K562 (cell line): ENCODE data around the gene MYBPHL. TPM values are rescaled to one million over a fixed set of nuclear protein-coding genes. Genes with fewer than 3 reads are reported as not detected.

Source experiments
- ASH1L ChIP-seq: fragments of 450-650 bp; IDR thresholded peaks from 2 replicates; pipeline ENCODE4 v1.6.1; 2018; ENCODE audit warnings: borderline replicate concordance, mild to moderate bottlenecking, low read depth; ENCODE audit not compliant: partially characterized antibody
- CBFB ChIP-seq: sonication (generic); formaldehyde crosslinking; IDR thresholded peaks from 2 replicates; pipeline ENCODE4 v1.4.0; 2020; ENCODE audit warnings: mild to moderate bottlenecking, missing genetic modification reagents
- CSDE1 ChIP-seq, 2 experiments: fragments of 450-650 bp; IDR thresholded peaks; 2 replicates each; pipeline ENCODE4 v1.6.1; 2016; ENCODE audit warnings: mild to moderate bottlenecking in 1 of 2
- MECOM ChIP-seq: fragments of 250-450 bp; sonication (Bioruptor Pico); IDR thresholded peaks from 2 replicates; pipeline ENCODE4 v1.8.0; 2022; ENCODE audit warnings: inconsistent platforms
- RBBP5 ChIP-seq: fragments of 200-600 bp; sonication (generic); IDR thresholded peaks from 2 replicates; pipeline ENCODE4 v1.6.1; 2012; ENCODE audit warnings: borderline replicate concordance, mild to moderate bottlenecking, low read length, control low read depth, inconsistent platforms; ENCODE audit not compliant: insufficient read depth, poor library complexity, severe bottlenecking
- RBM22 ChIP-seq: fragments of 200-400 bp; formaldehyde crosslinking; IDR thresholded peaks from 2 replicates; pipeline ENCODE4 v1.6.1; 2018; ENCODE audit warnings: low read length, low read depth; ENCODE audit not compliant: poor library complexity, severe bottlenecking
- U2AF2 ChIP-seq: fragments of 200-400 bp; formaldehyde crosslinking; optimal IDR thresholded peaks from 2 replicates; pipeline ENCODE3; 2017; ENCODE audit warnings: low read depth, mild to moderate bottlenecking, low read length
- ZNF140 ChIP-seq: fragments of 250-450 bp; sonication (Bioruptor Pico); IDR thresholded peaks from 2 replicates; pipeline ENCODE4 v1.8.0; 2021; ENCODE audit warnings: moderate library complexity, mild to moderate bottlenecking, inconsistent platforms
- ZNF143 ChIP-seq: sonication (generic); formaldehyde crosslinking; IDR thresholded peaks from 2 replicates; pipeline ENCODE4 v1.9.0; 2022; ENCODE audit warnings: mild to moderate bottlenecking, missing genetic modification reagents
- ZNF75A ChIP-seq: fragments of 450-650 bp; formaldehyde crosslinking; IDR thresholded peaks from 2 replicates; pipeline ENCODE4 v1.4.0; 2020; ENCODE audit warnings: mild to moderate bottlenecking
- ZNF77 ChIP-seq: fragments of 250-450 bp; sonication (Bioruptor Pico); IDR thresholded peaks from 2 replicates; pipeline ENCODE4 v1.5.0; 2020
- polyA plus RNA-seq, 8 experiments: library from polyadenylated mRNA; depleted of rRNA in 4 of 8; stranded (reverse) in 5 of 8; unstranded in 3 of 8; fragments of >200 nt; fragmentation: Nextera tagmentation in 2 of 8; fragmentation: Illumina TruSeq in 1 of 8; extraction: Ambion mirVana in 2 of 8; extraction: Trizol in 1 of 8; gene quantifications; 2 replicates each; pipeline versions ENCODE4 v1.2.1 to v1.2.3, GENCODE V29; 2011 to 2014; ENCODE audit warnings: inconsistent platforms in 1 of 8, missing spikeins in 1 of 8
- total RNA-seq, 7 experiments: library from RNA; depleted of rRNA in 6 of 7; stranded (reverse); fragments of >200 nt in 6 of 7; fragmentation: Illumina TruSeq in 2 of 7; extraction: Trizol in 2 of 7; gene quantifications; 2 replicates each; pipeline versions ENCODE4 v1.2.1 to v1.2.3, GENCODE V29; 2011 to 2021; ENCODE audit warnings: low replicate concordance in 1 of 7
- TF ChIP-seq, protein P1 (sequence below): fragments of 150-350 bp; IDR thresholded peaks from 2 replicates; pipeline ENCODE4 v1.6.1; 2014; ENCODE audit warnings: low read depth, mild to moderate bottlenecking, low read length, borderline replicate concordance
- TF ChIP-seq, protein P2 (sequence below): fragments of 450-650 bp; formaldehyde crosslinking; IDR thresholded peaks from 2 replicates; pipeline ENCODE4 v1.4.0; 2020; ENCODE audit warnings: mild to moderate bottlenecking, moderate library complexity
- TF ChIP-seq, protein P3 (sequence below): fragments of 250-450 bp; sonication (Bioruptor Pico); IDR thresholded peaks from 2 replicates; pipeline ENCODE4 v1.4.0; 2020; ENCODE audit warnings: borderline replicate concordance
- TF ChIP-seq, protein P4 (sequence below): sonication (generic); formaldehyde crosslinking; IDR thresholded peaks from 2 replicates; pipeline ENCODE4 v1.8.1; 2023; ENCODE audit warnings: missing genetic modification reagents, mild to moderate bottlenecking, borderline replicate concordance

MYBPHL gene
- total and polyA plus RNA-seq, 9 of the 15 experiments (the other 6 are each of a cell fraction or from before 2014, with no cell fraction given) = 0.20 to 1.9 (median 0.33) TPM

- TF ChIP-seq, protein P1, sequence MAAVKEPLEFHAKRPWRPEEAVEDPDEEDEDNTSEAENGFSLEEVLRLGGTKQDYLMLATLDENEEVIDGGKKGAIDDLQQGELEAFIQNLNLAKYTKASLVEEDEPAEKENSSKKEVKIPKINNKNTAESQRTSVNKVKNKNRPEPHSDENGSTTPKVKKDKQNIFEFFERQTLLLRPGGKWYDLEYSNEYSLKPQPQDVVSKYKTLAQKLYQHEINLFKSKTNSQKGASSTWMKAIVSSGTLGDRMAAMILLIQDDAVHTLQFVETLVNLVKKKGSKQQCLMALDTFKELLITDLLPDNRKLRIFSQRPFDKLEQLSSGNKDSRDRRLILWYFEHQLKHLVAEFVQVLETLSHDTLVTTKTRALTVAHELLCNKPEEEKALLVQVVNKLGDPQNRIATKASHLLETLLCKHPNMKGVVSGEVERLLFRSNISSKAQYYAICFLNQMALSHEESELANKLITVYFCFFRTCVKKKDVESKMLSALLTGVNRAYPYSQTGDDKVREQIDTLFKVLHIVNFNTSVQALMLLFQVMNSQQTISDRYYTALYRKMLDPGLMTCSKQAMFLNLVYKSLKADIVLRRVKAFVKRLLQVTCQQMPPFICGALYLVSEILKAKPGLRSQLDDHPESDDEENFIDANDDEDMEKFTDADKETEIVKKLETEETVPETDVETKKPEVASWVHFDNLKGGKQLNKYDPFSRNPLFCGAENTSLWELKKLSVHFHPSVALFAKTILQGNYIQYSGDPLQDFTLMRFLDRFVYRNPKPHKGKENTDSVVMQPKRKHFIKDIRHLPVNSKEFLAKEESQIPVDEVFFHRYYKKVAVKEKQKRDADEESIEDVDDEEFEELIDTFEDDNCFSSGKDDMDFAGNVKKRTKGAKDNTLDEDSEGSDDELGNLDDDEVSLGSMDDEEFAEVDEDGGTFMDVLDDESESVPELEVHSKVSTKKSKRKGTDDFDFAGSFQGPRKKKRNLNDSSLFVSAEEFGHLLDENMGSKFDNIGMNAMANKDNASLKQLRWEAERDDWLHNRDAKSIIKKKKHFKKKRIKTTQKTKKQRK = no peak
- TF ChIP-seq MECOM (no peak), CBFB (no peak; the same call in 1 of the 2 replicates), ZNF77 (CRISPR knock-in tag) (no peak), ZNF75A (no peak), ZNF143 (CRISPR knock-in tag) (no peak), RBBP5 (peak; percentile 54), CSDE1 (IDR thresholded peaks at IDR 0.05) (no peak), ASH1L (no peak), RBM22 (no peak), ZNF140 (no peak), U2AF2 (no peak)
- TF ChIP-seq, protein P2, sequence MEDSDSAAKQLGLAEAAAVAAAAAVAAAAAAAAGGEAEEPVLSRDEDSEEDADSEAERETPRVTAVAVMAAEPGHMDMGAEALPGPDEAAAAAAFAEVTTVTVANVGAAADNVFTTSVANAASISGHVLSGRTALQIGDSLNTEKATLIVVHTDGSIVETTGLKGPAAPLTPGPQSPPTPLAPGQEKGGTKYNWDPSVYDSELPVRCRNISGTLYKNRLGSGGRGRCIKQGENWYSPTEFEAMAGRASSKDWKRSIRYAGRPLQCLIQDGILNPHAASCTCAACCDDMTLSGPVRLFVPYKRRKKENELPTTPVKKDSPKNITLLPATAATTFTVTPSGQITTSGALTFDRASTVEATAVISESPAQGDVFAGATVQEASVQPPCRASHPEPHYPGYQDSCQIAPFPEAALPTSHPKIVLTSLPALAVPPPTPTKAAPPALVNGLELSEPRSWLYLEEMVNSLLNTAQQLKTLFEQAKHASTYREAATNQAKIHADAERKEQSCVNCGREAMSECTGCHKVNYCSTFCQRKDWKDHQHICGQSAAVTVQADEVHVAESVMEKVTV = 0 out of 2 replicates have a peak, but pooled peaks have one; percentile 20
- TF ChIP-seq, protein P3, sequence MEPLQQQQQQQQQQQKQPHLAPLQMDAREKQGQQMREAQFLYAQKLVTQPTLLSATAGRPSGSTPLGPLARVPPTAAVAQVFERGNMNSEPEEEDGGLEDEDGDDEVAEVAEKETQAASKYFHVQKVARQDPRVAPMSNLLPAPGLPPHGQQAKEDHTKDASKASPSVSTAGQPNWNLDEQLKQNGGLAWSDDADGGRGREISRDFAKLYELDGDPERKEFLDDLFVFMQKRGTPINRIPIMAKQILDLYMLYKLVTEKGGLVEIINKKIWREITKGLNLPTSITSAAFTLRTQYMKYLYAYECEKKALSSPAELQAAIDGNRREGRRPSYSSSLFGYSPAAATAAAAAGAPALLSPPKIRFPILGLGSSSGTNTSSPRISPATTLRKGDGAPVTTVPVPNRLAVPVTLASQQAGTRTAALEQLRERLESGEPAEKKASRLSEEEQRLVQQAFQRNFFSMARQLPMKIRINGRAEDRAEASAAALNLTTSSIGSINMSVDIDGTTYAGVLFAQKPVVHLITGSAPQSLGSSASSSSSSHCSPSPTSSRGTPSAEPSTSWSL = no peak
- TF ChIP-seq, protein P4, sequence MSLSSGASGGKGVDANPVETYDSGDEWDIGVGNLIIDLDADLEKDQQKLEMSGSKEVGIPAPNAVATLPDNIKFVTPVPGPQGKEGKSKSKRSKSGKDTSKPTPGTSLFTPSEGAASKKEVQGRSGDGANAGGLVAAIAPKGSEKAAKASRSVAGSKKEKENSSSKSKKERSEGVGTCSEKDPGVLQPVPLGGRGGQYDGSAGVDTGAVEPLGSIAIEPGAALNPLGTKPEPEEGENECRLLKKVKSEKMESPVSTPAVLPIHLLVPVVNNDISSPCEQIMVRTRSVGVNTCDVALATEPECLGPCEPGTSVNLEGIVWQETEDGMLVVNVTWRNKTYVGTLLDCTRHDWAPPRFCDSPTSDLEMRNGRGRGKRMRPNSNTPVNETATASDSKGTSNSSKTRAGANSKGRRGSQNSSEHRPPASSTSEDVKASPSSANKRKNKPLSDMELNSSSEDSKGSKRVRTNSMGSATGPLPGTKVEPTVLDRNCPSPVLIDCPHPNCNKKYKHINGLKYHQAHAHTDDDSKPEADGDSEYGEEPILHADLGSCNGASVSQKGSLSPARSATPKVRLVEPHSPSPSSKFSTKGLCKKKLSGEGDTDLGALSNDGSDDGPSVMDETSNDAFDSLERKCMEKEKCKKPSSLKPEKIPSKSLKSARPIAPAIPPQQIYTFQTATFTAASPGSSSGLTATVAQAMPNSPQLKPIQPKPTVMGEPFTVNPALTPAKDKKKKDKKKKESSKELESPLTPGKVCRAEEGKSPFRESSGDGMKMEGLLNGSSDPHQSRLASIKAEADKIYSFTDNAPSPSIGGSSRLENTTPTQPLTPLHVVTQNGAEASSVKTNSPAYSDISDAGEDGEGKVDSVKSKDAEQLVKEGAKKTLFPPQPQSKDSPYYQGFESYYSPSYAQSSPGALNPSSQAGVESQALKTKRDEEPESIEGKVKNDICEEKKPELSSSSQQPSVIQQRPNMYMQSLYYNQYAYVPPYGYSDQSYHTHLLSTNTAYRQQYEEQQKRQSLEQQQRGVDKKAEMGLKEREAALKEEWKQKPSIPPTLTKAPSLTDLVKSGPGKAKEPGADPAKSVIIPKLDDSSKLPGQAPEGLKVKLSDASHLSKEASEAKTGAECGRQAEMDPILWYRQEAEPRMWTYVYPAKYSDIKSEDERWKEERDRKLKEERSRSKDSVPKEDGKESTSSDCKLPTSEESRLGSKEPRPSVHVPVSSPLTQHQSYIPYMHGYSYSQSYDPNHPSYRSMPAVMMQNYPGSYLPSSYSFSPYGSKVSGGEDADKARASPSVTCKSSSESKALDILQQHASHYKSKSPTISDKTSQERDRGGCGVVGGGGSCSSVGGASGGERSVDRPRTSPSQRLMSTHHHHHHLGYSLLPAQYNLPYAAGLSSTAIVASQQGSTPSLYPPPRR (CRISPR knock-in tag) = peak; percentile 63; the same call in 1 of the 2 replicates
Measured at GRCh38 chr1:109307274-109308021, 637 bp upstream of the MYBPHL start (continued).
